Midbrain (tissue), 1 donor: ENCODE data around the gene PHF19.

ENCODE experiments used
- DNase-seq: peaks from one replicate; lab custom pipeline; 2025; lab: John Stamatoyannopoulos, UW

Gene PHF19

DNA sequence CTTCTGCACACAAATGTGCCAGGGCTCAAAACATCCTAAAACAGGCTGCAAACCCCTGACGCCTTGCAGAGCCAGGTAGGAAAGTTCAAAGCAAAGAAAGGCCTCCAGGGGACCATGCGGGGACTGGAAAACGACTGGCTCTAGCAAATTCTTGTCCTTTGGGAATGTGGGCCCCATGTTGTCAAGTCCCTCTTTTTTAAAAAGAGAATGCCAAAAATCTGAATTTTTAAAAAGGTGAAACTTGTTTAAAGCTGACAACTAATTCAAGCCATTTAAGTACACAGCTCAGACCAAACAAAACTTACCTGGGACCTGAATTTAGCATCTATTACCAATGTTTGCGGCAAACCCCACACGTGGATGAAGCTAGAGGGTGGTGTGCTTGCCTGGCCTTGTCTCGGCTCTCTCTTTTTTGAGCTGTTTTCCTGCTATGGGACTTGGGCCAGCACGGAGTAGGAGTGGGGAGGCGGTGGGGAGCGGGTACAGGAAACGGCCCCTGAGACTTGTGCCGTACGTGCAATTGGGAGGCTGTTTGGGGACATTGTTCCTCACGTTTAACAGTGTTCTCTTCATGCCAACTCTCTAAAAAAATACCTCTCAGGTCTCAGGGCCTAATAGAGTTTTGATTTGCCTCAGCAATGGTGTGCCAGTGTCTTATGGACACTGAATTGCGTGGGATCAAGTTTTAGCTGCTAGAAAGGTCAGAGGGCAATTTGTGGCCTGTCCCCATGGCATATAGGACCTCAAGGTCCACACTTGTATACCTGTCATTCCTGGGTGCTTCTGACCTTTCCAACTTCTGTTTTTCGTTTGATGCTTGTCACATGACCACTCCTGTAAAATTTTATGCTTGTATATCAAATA is 15.1 kb upstream of the PHF19 start:
- no peak for DNase-seq

- DNase-seq = no peak
Observed at GRCh38 chr9:120891245-120891883, 14.4 kb upstream of the PHF19 start.

- DNase-seq = no peak
Observed at GRCh38 chr9:120890320-120891244, 13.6 kb upstream of the PHF19 start.

- DNase-seq = no peak
Observed at GRCh38 chr9:120889606-120890271, 12.8 kb upstream of the PHF19 start.

GRCh38 chr9:120888626-120889025 is 11.6 kb upstream of the PHF19 start:
- no peak for DNase-seq

- no peak for DNase-seq
Observed at GRCh38 chr9:120886490-120886967, 9.5 kb upstream of the PHF19 start.

- DNase-seq = no peak
Observed at GRCh38 chr9:120885958-120886357, 9.0 kb upstream of the PHF19 start.

GRCh38 chr9:120885457-120885856 is 8.5 kb upstream of the PHF19 start:
- DNase-seq = no peak

GRCh38 chr9:120883608-120883996 is 6.6 kb upstream of the PHF19 start:
- DNase-seq = no peak

DNA sequence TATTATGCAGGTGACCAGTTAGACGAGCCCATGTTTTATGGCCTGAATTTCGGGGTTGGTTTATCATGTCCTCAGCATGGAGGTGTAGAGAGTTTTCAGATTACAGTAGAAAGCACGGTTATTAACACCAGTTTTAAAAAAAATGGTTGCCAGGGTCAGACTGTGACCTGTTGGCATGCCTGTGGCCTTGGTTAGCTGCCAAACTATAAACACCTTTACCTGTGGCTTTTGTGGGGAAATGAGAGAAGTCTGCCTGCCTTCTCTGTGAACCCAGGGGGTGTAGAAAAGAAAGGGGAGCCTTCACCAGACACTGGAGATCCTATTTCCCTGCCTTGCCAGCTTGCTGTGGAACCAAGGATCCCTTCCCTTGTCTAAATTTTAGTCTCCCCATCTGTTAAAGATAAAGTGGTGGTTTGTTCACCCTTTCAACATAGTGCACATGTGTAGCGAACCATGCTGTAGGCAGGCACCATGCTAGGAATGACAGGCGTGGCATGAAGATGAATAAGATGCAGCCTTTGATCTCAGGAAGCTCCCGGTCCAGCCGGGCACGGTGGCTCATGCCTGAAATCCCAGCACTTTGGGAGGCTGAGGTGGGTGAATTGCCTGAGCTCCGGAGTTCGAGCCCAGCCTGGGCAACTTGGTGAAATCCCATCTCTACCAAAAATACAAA is 6.1 kb upstream of the PHF19 start:
- DNase-seq = no peak

DNA sequence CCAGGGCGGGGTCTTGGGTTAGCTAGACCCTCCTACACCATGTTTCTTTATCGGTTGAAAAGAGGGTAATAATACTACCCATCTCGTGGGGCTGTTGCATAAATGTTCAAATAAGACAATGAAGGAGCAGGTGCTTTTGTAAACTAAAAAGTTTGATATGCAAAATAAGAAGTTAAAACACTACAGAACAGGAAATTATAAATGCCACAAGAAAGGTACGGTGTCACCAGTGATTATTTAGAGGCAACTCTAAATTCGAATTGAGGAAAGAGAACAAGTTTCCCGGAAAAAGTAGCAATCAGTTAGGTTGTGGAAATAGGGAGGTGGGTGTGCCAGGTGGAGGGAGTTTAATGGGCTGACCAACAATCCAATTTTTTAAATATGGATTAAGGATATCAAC is 2.5 kb upstream of the PHF19 start:
- DNase-seq = no peak

GRCh38 chr9:120878188-120879130 is 1.5 kb upstream of the PHF19 start:
- DNase-seq = no peak

- DNase-seq = peak; percentile 74
Observed at GRCh38 chr9:120877276-120878034, 467 bp upstream of the PHF19 start.

DNA sequence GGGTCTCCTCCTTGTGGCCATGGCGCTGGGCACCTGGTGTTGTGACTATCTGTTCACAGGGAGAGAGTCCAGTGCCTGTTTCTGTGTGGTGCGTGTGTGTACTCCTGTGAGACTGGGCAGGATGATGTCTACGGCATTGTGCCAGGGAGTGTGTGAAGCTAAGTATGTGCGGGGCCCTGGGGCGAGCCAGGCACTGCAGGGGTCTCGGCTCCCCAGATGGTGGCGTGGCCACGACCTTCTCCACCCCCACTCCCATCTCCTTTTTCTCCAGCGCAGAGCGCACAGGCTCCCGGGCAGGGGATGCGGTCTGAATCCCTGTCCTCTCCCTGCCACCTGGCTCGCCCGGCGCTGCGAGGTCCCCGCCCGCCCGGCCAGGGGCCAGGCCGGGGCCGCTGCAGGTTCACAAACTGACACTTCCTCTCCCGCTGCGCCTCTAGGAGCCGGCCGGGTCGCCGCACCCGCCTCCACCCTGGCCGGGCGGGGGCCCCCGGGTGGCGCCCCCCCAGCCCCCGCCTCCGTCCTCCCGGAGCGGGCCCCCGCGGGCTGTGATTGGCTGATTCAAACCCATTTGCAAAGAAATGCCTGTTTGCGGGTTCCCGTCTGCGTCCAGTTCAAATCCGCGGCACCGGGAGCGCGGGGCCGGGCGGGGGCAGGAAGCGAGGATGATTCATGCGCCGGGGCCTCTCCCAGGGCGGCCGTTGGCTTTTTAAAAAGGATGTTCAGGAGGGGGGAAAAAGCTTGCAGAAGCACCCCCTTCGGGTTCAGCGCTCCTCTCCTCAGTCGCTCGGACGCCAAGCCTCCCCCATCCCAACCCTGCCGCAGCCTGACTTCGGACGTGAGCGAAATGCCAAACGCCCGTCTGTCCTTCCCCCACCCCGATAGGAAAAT is 790 bp downstream of the PHF19 start:
- DNase-seq = peak; percentile 72

- DNase-seq = no peak
Observed at GRCh38 chr9:120875643-120875953, 1.4 kb downstream of the PHF19 start.

- DNase-seq = no peak
Observed at GRCh38 chr9:120875195-120875565, 1.8 kb downstream of the PHF19 start.

DNA sequence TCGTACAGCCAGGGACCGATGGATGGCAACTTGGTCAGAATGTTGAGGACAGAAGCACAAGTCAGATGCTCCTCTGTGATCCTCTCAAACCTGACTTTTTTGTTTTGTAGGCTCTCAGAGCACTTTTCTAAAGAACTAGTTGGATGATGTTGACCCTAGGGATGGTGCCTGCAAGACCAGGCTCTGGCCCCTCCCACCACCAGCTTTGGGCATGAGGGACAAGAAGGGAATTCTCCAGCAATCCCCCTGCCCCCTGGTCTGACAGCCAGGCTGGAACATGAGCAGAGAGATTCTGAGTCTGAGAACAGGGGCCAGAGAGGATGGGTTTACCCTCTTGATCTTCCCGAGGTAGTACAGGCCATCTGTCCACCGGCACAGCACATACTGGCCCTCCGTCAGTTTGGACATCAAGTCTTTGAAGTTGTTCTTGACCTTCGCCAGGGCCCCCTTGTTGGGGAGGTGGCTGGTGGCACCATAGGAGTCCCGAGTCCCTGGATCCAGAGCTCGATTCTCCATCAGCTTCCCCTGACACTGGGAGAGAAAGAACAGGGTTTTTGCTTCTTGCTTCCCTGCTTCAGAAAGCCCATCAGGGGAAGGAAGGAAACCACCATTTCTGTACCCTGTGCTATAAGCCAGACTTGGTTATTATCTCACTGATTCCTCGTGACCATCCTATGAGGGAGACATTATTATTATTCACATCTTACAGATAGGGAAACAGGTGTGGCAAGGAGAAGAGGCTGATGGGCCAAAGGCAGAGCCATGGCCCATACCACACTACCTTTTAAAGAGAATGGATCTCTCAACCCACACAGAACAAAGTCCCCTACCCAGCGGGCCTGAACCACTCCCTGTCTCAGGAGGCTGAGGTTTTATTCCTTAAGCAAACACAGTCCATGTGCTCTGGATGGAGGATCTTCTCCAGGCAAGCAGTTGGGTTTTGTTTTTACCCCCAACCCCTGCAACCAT is 2.5 kb downstream of the PHF19 start:
- DNase-seq = no peak
